B cell (primary cell): Measurements from ENCODE around the gene HIPK3. TPM values are rescaled to one million over a fixed set of nuclear protein-coding genes. Genes with fewer than 3 reads are reported as not detected.

ENCODE experiments used
- ATAC-seq: fragments of 200-7000 bp; cut with Tn5 transposase; one replicate; pipeline ENCODE4 v1.10.0; 2021; ENCODE audit warnings: low read depth, mild to moderate bottlenecking, moderate number of reproducible peaks, moderate library complexity
- CTCF ChIA-PET: fragments of 350-600 bp; sonication (Branson Sonifier 250); formaldehyde crosslinking; loops from one replicate; lab custom pipeline; 2021; ENCODE audit warnings: antibody characterized with exemption, inconsistent platforms; lab: Charles Lee
- POLR2A ChIA-PET: fragments of 350-600 bp; sonication (Branson Sonifier 250); formaldehyde crosslinking; loops from one replicate; lab custom pipeline; 2021; ENCODE audit warnings: antibody characterized with exemption; lab: Charles Lee
- DNase-seq: peaks from one replicate; pipeline ENCODE4 v3.0.0; 2013
- H2AFZ ChIP-seq: 2 replicates; pipeline ENCODE4 v1.6.1; 2012; ENCODE audit warnings: mild to moderate bottlenecking, low read depth, low read length; ENCODE audit not compliant: insufficient read depth, poor library complexity, severe bottlenecking
- H3K27ac ChIP-seq, 2 donors: 1 replicate in 1 of 2; 2 replicates in 1 of 2; pipeline ENCODE4 v1.5.1; 2012 to 2013; ENCODE audit warnings: low read length in 2 of 2, mild to moderate bottlenecking in 2 of 2, moderate library complexity in 1 of 2
- H3K27me3 ChIP-seq, 4 experiments: fragments of 200-600 bp in 1 of 4; sonication (generic) in 1 of 4; replicated peaks in 1 of 4; 1 replicate in 2 of 4; 2 replicates in 2 of 4; pipeline versions ENCODE4 v1.6.1 to v1.7.0; 2013 to 2016; ENCODE audit warnings: low read length in 3 of 4, mild to moderate bottlenecking in 2 of 4, mixed read lengths in 1 of 4, moderate library complexity in 1 of 4; ENCODE audit not compliant: insufficient read depth in 4 of 4, control insufficient read depth in 3 of 4; ENCODE audit errors: control extremely low read depth in 1 of 4
- H3K36me3 ChIP-seq, 2 experiments: replicated peaks in 1 of 2; 1 replicate in 1 of 2; 2 replicates in 1 of 2; pipeline versions ENCODE4 v1.6.1 to v1.7.1; 2013; ENCODE audit warnings: low read length in 1 of 2; ENCODE audit not compliant: insufficient read depth in 2 of 2, control insufficient read depth in 1 of 2; ENCODE audit errors: control extremely low read depth in 1 of 2, extremely low read depth in 1 of 2
- H3K4me1 ChIP-seq, 2 donors: fragments of 200-600 bp in 1 of 2; sonication (generic) in 1 of 2; 1 replicate in 1 of 2; 2 replicates in 1 of 2; pipeline versions ENCODE4 v1.5.1 to v1.6.1; 2013 to 2017; ENCODE audit warnings: low read length in 2 of 2; ENCODE audit not compliant: control insufficient read depth in 2 of 2, insufficient read depth in 2 of 2
- H3K4me2 ChIP-seq: replicated peaks from 2 replicates; pipeline ENCODE3; 2012; ENCODE audit warnings: mild to moderate bottlenecking, low read depth, low read length; ENCODE audit not compliant: poor library complexity, severe bottlenecking
- H3K4me3 ChIP-seq, 5 experiments: fragments of 200-600 bp in 1 of 5; sonication (generic) in 1 of 5; 1 replicate in 3 of 5; 2 replicates in 2 of 5; pipeline versions ENCODE4 v1.5.1 to v1.7.0; 2011 to 2016; ENCODE audit warnings: low read length in 4 of 5, mild to moderate bottlenecking in 4 of 5, low read depth in 2 of 5, control low read depth in 1 of 5, moderate library complexity in 1 of 5; ENCODE audit not compliant: insufficient read depth in 1 of 5; ENCODE audit errors: control extremely low read depth in 1 of 5, extremely low read depth in 1 of 5
- H3K79me2 ChIP-seq: fragments of 200-600 bp; sonication (generic); one replicate; pipeline ENCODE4 v1.6.0; 2016; ENCODE audit warnings: low read length; ENCODE audit not compliant: control insufficient read depth, insufficient read depth
- H3K9ac ChIP-seq: fragments of 200-600 bp; sonication (generic); 2 replicates; pipeline ENCODE4 v1.6.1; 2017; ENCODE audit warnings: mild to moderate bottlenecking, low read length, moderate library complexity
- H3K9me3 ChIP-seq, 3 donors: one replicate each; pipeline versions ENCODE4 v1.6.1 to v1.7.1; 2013; ENCODE audit warnings: low read length in 2 of 3; ENCODE audit not compliant: control insufficient read depth in 2 of 3, insufficient read depth in 1 of 3; ENCODE audit errors: control extremely low read depth in 1 of 3
- H4K20me1 ChIP-seq: 2 replicates; pipeline ENCODE4 v1.6.0; 2012; ENCODE audit warnings: mild to moderate bottlenecking, low read length; ENCODE audit not compliant: insufficient read depth, control insufficient read depth, poor library complexity, severe bottlenecking
- H3K27ac Mint-ChIP-seq: one replicate; pipeline ENCODE4 v1.8.0; 2021; ENCODE audit warnings: mixed read lengths
- H3K27me3 Mint-ChIP-seq: one replicate; pipeline ENCODE4 v1.8.0; 2021; ENCODE audit warnings: mixed read lengths
- H3K4me1 Mint-ChIP-seq: one replicate; pipeline ENCODE4 v1.8.0; 2021; ENCODE audit warnings: mixed read lengths
- H3K4me3 Mint-ChIP-seq: one replicate; pipeline ENCODE4 v1.8.0; 2021; ENCODE audit warnings: mixed read lengths
- H3K9me3 Mint-ChIP-seq: one replicate; pipeline ENCODE4 v1.8.0; 2022; ENCODE audit warnings: mixed read lengths; ENCODE audit not compliant: insufficient read depth
- EZH2 ChIP-seq: IDR thresholded peaks from 2 replicates; pipeline ENCODE4 v1.6.1; 2012; ENCODE audit warnings: borderline replicate concordance, low read depth, mild to moderate bottlenecking, moderate library complexity, low read length; ENCODE audit not compliant: insufficient read depth, poor library complexity, severe bottlenecking
- WGBS: methylation state at CpG from one replicate; pipeline ENCODE4 v1.1.5; 2013; ENCODE audit warnings: missing lambda C conversion rate; ENCODE audit not compliant: insufficient coverage; 5-methylcytosine and 5-hydroxymethylcytosine counted together
- intact Hi-C: fragments of 100-400 bp; cut with micrococcal nuclease; formaldehyde crosslinking; loops from one replicate; pipeline ENCODE4 v1.10.0; 2022
- polyA plus RNA-seq: library from polyadenylated mRNA; depleted of rRNA; stranded (reverse); fragments of >200 nt; gene quantifications from 2 replicates; pipeline ENCODE4 v1.2.3, GENCODE V29; 2012
- total RNA-seq, 2 donors: library from RNA; stranded (reverse); fragments of 120-200 nt in 1 of 2; gene quantifications; 1 replicate in 1 of 2; 2 replicates in 1 of 2; pipeline versions ENCODE4 v1.2.3 to v1.2.4, GENCODE V29; 2013 to 2022
- TF ChIP-seq, protein P1 (sequence below): fragments of 200-600 bp; IDR thresholded peaks from one replicate; pipeline ENCODE4 v1.8.0; 2022; ENCODE audit warnings: antibody characterized with exemption, mild to moderate bottlenecking

The HIPK3 gene
- total and polyA plus RNA-seq, 2 donors (not counting 1 experiment from before 2014, with no cell fraction given), result 13.1 to 81.6 TPM

- H2AFZ ChIP-seq, result no peak overlapping the region
- no peak overlapping the region for H3K9ac ChIP-seq
- H3K4me3 ChIP-seq, result no peak overlapping the region
- DNase-seq (no peak), ATAC-seq (no peak)
- WGBS, result 56% methylated on average over 2 of the region's 2 CpGs
- peaks cover 17% of the 10 kb centered on the region for H3K27me3 Mint-ChIP-seq
- H3K36me3 ChIP-seq, result no peaks in the 10 kb centered on the region
- H3K9me3 Mint-ChIP-seq, result no peaks in the 10 kb centered on the region
- H3K27me3 ChIP-seq, result peaks cover 0 to 7% (median 0%) of the 10 kb centered on the region in 4 experiments
- CTCF ChIA-PET, result no interaction called here
- H3K4me3 Mint-ChIP-seq, result no peak overlapping the region
- H3K79me2 ChIP-seq, result no peaks in the 10 kb centered on the region
- POLR2A ChIA-PET, result no interaction called here
- no peak overlapping the region for H3K27ac ChIP-seq
- no peaks in the 10 kb centered on the region for H4K20me1 ChIP-seq
- peaks cover 0 to 1% (median 0%) of the 10 kb centered on the region in 3 donors for H3K9me3 ChIP-seq
- no peaks in the 10 kb centered on the region for H3K4me1 Mint-ChIP-seq
- intact Hi-C loops, result no loop called here
- H3K4me1 ChIP-seq, result no peaks in the 10 kb centered on the region
- no peak overlapping the region for H3K4me2 ChIP-seq
- TF ChIP-seq, protein P1, sequence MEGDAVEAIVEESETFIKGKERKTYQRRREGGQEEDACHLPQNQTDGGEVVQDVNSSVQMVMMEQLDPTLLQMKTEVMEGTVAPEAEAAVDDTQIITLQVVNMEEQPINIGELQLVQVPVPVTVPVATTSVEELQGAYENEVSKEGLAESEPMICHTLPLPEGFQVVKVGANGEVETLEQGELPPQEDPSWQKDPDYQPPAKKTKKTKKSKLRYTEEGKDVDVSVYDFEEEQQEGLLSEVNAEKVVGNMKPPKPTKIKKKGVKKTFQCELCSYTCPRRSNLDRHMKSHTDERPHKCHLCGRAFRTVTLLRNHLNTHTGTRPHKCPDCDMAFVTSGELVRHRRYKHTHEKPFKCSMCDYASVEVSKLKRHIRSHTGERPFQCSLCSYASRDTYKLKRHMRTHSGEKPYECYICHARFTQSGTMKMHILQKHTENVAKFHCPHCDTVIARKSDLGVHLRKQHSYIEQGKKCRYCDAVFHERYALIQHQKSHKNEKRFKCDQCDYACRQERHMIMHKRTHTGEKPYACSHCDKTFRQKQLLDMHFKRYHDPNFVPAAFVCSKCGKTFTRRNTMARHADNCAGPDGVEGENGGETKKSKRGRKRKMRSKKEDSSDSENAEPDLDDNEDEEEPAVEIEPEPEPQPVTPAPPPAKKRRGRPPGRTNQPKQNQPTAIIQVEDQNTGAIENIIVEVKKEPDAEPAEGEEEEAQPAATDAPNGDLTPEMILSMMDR, result no peak
- no peak for TF ChIP-seq EZH2
- no peak overlapping the region for H3K27ac Mint-ChIP-seq
Measured at GRCh38 chr11:33402066-33402465, 144.9 kb downstream of the HIPK3 start.

- WGBS, result 97% methylated on average over 7 of the region's 8 CpGs
- H3K4me3 ChIP-seq, result no peak overlapping the region
- H3K27me3 Mint-ChIP-seq, result peaks cover 15% of the 10 kb centered on the region
- no peaks in the 10 kb centered on the region for H4K20me1 ChIP-seq
- H3K4me1 ChIP-seq, result no peaks in the 10 kb centered on the region
- intact Hi-C loops, result no loop called here
- H3K27ac Mint-ChIP-seq, result no peak overlapping the region
- peaks cover 0 to 6% (median 0%) of the 10 kb centered on the region in 4 experiments for H3K27me3 ChIP-seq
- no peaks in the 10 kb centered on the region for H3K79me2 ChIP-seq
- CTCF ChIA-PET, result no interaction called here
- no peaks in the 10 kb centered on the region for H3K4me1 Mint-ChIP-seq
- H3K36me3 ChIP-seq, result no peaks in the 10 kb centered on the region
- DNase-seq (no peak), ATAC-seq (no peak)
- H3K9ac ChIP-seq, result no peak overlapping the region
- TF ChIP-seq EZH2, result no peak
- TF ChIP-seq, protein P1, result no peak
- H3K9me3 ChIP-seq, result no peaks in the 10 kb centered on the region
- H3K27ac ChIP-seq, result no peak overlapping the region
- H2AFZ ChIP-seq, result no peak overlapping the region
- no peaks in the 10 kb centered on the region for H3K9me3 Mint-ChIP-seq
- H3K4me2 ChIP-seq, result no peak overlapping the region
- POLR2A ChIA-PET, result no interaction called here
- no peak overlapping the region for H3K4me3 Mint-ChIP-seq
Measured at GRCh38 chr11:33403344-33403743, 146.2 kb downstream of the HIPK3 start.
